ENCODE measurements around the gene C17orf100.
A peak's percentile ranks its signal among the peaks of the same experiment; 100 is the strongest.
"Not testable (repeated sequence)": the region's sequence is repeated elsewhere in the genome, so short reads cannot be mapped to it uniquely, and the experiment has no call there.

C17orf100 gene

GRCh38 chr17:6641247-6641863 is 10.2 kb upstream of the C17orf100 start:
- DNase-seq = no peak

GRCh38 chr17:6642592-6642991 is 9.0 kb upstream of the C17orf100 start:
- no peak for DNase-seq

- no peak for DNase-seq
These were observed 8.0 kb upstream of the C17orf100 start for GRCh38 chr17:6643451-6644125.

GRCh38 chr17:6648181-6648580 is 3.4 kb upstream of the C17orf100 start:
- DNase-seq = peak; percentile 66

DNA sequence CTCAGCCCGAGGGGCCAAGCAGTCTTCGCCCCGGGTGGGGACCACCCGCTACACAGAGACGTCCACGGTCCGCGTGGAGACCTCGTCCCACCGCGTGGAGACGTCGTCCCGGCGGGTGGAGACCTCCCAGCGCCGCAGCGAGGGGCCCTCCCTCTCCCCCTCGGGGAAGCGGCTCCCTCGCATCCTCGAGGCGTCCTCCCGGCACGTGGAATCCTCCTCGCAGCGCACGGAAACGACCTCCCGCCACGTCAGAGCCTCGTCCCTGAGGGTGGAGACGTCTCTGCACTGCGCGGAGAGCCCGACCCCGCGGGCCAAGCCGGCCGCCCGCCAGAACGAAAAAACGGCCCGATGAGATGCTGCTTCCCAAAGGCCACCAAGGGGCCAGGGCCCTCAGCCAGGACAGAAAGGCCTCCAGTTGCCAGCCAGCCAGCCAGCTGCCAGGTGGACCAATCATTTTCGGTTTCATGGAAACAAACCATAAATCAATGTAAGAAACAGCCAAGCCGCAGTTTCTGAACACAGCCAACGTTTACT is 424 bp downstream of the C17orf100 start:
- peak; percentile 53 for DNase-seq

DNA sequence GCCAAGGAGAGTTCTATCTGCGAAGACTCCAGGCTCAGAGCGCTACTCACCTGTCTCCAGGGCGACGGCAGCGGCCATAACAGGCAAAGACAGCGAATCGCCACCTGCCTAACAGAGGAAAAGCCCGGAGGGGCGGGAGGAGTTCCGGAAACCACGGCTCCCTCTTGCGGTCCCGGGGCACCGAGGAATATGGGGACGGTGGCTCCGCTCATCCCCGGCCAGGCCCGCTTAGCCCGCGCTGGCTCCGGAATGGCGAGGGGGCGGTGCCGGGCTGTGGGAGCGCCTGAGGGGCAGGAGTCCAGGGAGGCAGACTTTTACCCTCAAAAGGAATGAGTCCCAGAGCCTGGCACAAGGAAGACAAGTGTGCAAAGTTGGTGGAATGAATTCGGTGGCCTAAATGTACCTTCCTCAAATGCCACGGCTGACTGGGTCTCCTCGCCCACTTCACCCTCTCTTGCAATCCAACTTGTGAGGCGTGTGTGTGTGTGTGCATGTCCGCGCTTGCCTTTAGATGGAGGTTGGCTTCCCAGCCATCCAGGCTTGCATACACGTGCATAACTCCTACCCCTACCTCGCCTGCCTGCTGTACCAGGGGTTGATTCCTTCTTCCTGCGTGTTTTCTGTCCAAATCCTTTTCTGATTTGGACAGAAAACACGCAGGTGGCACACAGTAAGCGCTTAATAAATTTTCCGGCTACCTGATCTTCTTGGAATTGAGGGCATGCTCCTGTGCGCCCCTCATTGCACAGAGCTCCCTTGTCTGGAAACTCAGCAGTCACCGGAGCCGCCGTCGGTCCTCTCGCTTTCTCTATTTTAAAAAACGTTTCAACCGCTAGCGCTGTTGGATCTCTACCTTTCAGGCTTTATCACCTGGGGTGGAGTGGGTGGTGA is 3.5 kb downstream of the C17orf100 start:
- DNase-seq = no peak

DNA sequence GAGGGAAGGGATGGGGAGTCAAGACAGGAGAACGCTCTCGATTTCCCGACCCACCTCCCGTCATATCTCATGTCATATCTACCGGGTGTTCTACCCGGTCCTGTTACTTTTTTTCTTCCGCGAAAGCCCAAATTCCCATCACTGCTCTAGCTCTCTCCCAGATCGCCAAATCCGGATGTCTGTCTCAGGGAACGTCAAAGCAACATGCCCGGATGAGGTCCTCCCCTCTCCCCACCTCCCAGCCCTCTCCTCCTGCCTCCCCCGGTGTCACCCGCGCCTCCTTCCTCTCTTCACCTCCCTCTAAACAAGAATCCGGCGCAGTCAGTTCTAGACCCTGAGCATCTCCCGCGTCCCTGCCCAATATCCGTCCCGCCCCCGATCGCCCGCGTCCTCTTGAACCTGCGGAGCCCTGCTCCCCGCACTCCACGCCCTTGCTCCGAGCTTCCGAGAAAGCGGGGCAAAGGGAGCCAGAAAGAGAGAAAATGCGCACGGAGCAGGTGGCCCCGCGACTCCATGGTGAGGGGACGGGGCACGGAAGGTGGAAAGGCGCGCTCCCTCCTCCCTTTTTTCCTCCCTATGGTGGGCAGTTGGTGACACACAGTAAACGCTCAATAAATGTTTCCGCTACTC is 4.3 kb downstream of the C17orf100 start:
- not testable (repeated sequence) for DNase-seq

- peak; percentile 36 for DNase-seq
These were observed 5.5 kb downstream of the C17orf100 start for GRCh38 chr17:6656797-6657632.

DNA sequence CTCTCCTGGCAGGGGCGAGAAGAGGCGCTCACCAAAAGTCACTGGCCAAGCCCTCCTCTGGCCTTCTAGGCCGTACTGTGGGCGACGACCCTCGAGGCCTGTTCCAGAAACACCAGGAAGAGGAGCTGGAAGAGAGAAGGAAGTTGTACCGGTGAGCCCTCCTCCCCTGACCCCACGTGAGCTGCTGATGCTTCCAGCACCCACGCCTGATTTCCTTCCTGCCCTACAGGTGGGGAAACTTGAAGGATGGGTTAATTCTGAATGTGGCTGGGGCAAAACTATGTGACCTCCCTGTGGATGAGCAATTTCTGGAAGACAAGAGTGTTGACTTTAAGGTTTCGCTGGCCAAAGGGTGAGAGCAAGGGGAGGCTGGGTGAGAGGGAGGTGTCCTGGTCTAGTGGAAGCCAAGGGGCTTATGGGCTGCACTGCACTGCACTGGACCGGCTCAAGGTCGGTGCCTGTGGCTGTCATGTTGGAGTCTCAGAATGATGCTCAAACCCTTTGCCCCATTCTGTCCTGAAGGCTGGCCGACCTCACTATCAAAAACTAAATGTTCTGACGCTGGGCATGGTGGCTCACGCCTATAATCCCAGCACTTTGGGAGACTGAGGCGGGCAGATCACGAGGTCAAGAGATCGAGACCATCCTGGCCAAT is 6.2 kb downstream of the C17orf100 start:
- no peak for DNase-seq

GRCh38 chr17:6658411-6658810 is 6.8 kb downstream of the C17orf100 start:
- DNase-seq = not testable (repeated sequence)

DNA sequence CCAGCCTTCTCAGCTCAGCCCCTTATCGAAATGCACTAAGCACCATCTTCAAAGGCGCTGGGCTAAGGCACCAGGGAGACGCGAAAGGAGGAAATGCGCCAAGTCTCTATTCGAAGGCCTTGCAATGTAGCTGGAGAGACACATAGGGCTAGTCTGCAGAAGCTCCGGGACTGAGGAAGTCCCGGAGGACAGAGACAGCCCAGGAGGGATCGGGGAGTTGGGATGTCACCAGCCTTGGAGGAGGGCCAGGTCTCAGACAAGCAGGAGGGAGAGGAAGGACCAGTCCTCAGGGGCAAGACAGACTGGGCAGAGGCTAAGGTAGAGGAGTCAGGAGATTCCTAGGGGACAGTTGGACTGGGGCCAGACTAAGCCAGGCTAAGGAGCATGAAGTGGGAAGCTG is 8.5 kb downstream of the C17orf100 start:
- DNase-seq = no peak

DNA sequence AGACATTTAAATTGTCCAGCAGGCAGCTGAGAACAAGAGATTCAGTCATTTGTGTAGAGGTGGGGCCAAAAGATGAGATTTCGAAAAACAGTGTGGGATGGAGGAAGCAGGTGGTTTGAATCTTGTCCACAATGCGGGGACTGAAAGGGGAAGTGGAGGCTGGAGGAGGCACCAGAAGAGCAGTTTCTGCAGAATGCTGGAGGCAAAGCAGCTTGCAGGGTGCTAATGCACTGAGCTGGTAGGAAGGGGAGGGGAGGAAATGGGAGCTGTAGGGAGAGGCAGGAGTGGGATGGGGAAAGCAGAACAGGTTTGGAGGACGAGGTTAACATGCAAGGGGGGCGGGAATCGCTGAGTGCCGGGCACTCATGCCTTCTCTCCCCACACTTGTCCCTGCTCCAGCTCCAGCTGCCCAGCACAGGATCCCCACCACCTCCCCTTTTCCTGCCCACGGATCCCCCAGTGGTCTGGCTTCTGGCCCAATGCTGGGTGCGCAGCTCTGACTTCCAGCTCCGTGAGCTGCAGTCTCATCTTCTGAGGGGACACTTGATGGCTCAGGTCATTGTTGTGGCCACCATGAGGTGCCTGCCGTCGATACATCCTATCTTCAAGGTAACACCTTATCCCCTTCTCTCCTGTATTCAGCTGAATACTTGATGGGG is 9.4 kb downstream of the C17orf100 start:
- peak; percentile 78 for DNase-seq

DNA sequence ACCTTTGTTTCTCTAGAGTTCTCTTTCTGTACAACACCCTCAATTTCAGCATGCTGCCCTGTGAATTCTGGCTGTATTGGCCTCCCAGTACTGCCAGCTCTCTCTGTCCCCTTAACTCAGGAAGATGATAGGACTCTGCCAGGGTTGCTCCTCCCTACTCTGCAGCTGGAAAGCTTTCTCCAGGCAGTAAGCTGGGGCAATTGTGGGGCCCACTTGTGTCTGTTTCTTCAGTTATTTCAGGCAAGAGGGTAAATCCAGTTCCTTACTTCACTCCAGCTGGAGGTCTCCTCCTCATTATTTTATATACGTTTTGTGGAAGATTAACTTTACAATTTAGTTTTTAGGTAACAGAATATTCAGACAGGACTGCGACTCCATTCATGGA is 9.9 kb downstream of the C17orf100 start:
- DNase-seq = no peak

- DNase-seq = not testable (repeated sequence)
These were observed 11.6 kb downstream of the C17orf100 start for GRCh38 chr17:6663200-6663599.

GRCh38 chr17:6666077-6666521 is 14.5 kb downstream of the C17orf100 start:
- DNase-seq = peak; percentile 87

DNA sequence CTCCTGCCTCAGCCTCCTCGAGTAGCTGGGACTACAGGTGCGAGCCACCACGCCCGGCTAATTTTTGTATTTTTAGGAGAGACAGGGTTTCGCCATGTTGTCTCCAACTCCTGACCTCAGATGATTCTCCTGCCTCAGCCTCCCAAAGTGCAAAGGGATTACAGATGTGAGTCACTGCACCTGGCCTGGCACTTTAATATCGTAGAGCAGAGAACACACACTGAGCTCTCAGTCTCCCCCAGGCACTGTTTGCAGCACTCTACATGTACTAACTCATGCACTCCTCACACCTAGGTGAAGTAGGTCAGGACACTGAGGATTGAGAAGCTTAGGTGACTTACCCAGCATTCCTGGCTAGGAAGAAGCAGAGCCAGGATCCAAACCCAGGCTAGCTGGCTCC is 15.0 kb downstream of the C17orf100 start:
- DNase-seq = no peak

DNA sequence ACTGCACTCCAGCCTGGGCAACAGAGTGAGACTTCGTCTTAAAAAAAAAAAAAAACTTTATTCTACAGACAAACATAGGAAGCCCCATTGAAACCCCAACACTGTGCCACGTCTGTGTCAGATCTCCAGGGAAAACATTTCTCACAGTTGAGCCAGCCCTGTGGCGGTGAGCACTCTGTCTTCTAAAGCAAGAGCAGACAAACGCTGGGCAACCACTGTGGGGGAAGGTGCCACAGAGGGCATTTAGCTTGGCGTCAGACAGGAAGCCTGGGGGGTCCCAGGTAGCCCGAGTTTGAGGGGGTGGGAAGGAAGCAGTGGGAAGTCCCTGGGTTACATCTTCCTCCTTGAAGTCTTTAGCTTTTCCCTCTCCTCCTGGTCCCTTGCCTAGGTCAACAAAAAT is 16.0 kb downstream of the C17orf100 start:
- no peak for DNase-seq

DNA sequence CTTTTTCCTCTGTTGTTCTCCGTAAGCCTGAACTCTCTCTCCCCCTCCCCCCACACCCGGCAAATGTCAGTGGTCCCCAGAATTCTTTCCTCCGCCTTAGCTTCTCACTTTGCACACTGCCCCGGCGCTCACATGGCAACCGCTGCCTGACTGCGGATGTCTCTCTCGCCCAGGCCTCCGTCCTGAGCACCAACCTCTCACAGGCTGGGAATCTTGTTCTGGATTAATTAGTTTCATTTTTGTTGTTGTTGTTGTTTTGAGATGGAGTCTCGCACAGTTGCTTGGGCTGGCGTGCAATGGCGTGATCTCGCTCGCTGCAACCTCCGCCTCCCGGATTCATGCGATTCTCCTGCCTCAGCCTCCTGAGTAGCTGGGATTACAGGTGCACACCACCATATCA is 16.7 kb downstream of the C17orf100 start:
- DNase-seq = no peak

- no peak for DNase-seq
These were observed 17.3 kb downstream of the C17orf100 start for GRCh38 chr17:6668727-6669425.

Measured in hematopoietic multipotent progenitor cell treated with erythropoietin and hydrocortisone succinate and interleukin-3 and kit ligand, for 4 days (in vitro differentiated cells).